Stimulated activated CD8-positive, alpha-beta memory T cell treated with anti-CD3 and anti-CD28 coated beads, Interleukin-4, amount 100 ng/mL, for 24 hours (primary cell): ENCODE data around the gene FAM149A.

Experiments
- DNase-seq: peaks from one replicate; pipeline ENCODE4 v3.0.0-alpha.2; 2020; ENCODE audit warnings: low read depth

FAM149A gene

GRCh38 chr4:186202490-186203140 lies 98.1 kb downstream of the FAM149A start:
- DNase-seq = no peak

GRCh38 chr4:186203406-186203805 lies 98.9 kb downstream of the FAM149A start:
- DNase-seq = no peak

- no peak for DNase-seq
Measured at GRCh38 chr4:186204103-186204559, 99.6 kb downstream of the FAM149A start.

GRCh38 chr4:186204686-186205085 lies 100.2 kb downstream of the FAM149A start:
- DNase-seq = no peak

- DNase-seq = no peak
Measured at GRCh38 chr4:186205156-186205555, 100.7 kb downstream of the FAM149A start.

GRCh38 chr4:186216465-186217024 lies 112.0 kb downstream of the FAM149A start:
- DNase-seq = no peak

GRCh38 chr4:186217733-186218293 lies 113.3 kb downstream of the FAM149A start:
- DNase-seq = no peak

- no peak for DNase-seq
Measured at GRCh38 chr4:186221624-186222023, 117.1 kb downstream of the FAM149A start.
